Central memory CD4-positive, alpha-beta T cell (primary cell): ENCODE data around the gene GPR27.

Experiments
- DNase-seq: peaks from one replicate; pipeline ENCODE4 v3.0.0; 2022

The GPR27 gene

DNA sequence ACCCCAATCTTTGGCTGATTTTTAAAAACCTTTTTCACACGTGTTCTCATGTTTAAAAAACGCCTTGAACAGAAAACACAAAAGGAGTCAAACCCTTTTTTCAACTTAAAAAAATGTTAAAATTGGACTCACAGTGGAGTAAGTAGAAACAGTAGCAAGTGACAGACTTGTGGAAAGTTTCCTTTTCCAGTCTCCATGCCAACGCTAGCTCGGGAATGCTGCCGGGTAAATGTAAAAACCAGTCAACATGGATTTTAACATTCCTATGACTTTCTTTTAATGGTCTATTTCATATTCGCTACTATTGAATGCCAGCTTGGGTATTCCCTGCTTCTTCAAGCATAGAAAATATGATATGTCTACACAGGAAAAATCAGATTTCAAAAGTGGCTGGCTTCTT is 32.9 kb downstream of the GPR27 start:
- DNase-seq, result no peak

- no peak for DNase-seq
Measured at GRCh38 chr3:71787851-71788405, 34.3 kb downstream of the GPR27 start.

GRCh38 chr3:71789922-71790321 is 36.3 kb downstream of the GPR27 start:
- no peak for DNase-seq

GRCh38 chr3:71791634-71792033 is 38.0 kb downstream of the GPR27 start:
- DNase-seq, result no peak

GRCh38 chr3:71796290-71796689 is 42.6 kb downstream of the GPR27 start:
- DNase-seq, result no peak

- no peak for DNase-seq
Measured at GRCh38 chr3:71797455-71797854, 43.8 kb downstream of the GPR27 start.

- DNase-seq, result no peak
Measured at GRCh38 chr3:71800023-71800422, 46.4 kb downstream of the GPR27 start.

GRCh38 chr3:71801986-71802385 is 48.3 kb downstream of the GPR27 start:
- DNase-seq, result no peak

DNA sequence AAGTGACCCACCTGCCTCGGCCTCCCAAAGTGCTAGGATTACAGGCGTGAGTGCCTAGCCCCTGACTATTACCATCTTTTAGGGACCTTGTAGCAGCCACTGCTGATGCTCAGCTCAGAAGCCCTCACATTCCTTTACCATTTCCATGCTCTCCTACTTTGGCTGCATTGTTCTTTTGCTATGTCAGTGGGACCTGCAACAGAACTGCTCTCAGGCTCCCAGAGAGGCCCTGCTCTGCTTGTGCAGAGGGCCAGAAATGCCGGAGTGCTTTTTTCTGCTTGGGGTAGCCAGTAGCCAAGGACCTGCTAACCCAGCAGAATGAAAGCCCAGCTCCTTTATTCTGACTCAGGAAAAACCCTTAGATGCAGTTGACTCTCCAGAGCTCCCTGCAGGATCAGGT is 49.6 kb downstream of the GPR27 start:
- no peak for DNase-seq

DNA sequence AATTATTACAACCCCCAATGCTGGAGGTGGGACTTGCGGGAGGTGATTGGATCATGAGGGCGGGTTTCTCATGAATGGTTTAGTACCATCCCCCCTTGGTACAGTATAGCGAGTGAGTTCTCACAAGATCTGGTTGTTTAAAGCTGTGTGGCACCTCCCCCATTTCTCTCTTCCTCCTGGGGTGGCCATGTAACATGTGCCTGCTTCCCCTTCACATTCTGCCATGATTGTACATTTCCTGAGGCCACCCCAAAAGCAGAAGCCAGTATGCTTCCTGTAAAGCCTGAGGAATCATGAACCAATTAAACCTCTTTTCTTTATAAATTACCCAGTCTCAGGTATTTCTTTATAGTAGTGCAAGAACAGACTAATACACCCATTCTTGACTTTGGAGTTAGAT is 51.5 kb downstream of the GPR27 start:
- DNase-seq, result no peak

- DNase-seq, result no peak
Measured at GRCh38 chr3:71805691-71806090, 52.0 kb downstream of the GPR27 start.
